OCI-LY3 (cell line): Measurements from ENCODE around the gene MYT1.

Experiments
- H2AFZ ChIP-seq: fragments of 200-600, 300-600 bp; shearing (Covaris generic); 2 replicates; pipeline ENCODE4 v1.6.0; 2014; ENCODE audit warnings: antibody characterized with exemption, low read depth, low read length
- H3K27ac ChIP-seq: fragments of 200-600, 300-600 bp; sonication (generic); 2 replicates; pipeline ENCODE4 v1.5.1; 2014; ENCODE audit warnings: mild to moderate bottlenecking, low read length, moderate library complexity, mixed read lengths
- H3K27me3 ChIP-seq: fragments of 200-600, 300-600 bp; sonication (generic); 2 replicates; pipeline ENCODE4 v1.6.1; 2014; ENCODE audit warnings: low read depth, low read length, mixed read lengths
- H3K36me3 ChIP-seq: fragments of 200-600, 300-600 bp; sonication (generic); replicated peaks from 2 replicates; pipeline ENCODE3; 2014; ENCODE audit warnings: low read depth, low read length, mixed read lengths
- H3K4me1 ChIP-seq: fragments of 300-600, 200-600 bp; sonication (generic); 2 replicates; pipeline ENCODE4 v1.6.1; 2014; ENCODE audit warnings: low read length, mixed read lengths
- H3K4me2 ChIP-seq: fragments of 200-600, 300-600 bp; sonication (generic); 2 replicates; pipeline ENCODE4 v1.6.1; 2014; ENCODE audit warnings: low read length, mixed read lengths
- H3K4me3 ChIP-seq: fragments of 300-600, 200-600 bp; sonication (generic); 2 replicates; pipeline ENCODE4 v1.5.1; 2014; ENCODE audit warnings: antibody characterized with exemption, mild to moderate bottlenecking, low read length, moderate library complexity
- H3K79me2 ChIP-seq: fragments of 300-600, 200-600 bp; shearing (Covaris generic); 2 replicates; pipeline ENCODE4 v1.6.1; 2014; ENCODE audit warnings: mild to moderate bottlenecking, low read length, mixed read lengths
- H3K9ac ChIP-seq: fragments of 300-600, 200-600 bp; shearing (Covaris generic); 2 replicates; pipeline ENCODE4 v1.6.0; 2014; ENCODE audit warnings: mild to moderate bottlenecking, low read length, moderate library complexity
- H3K9me3 ChIP-seq: fragments of 200-600, 300-600 bp; shearing (Covaris generic); 2 replicates; pipeline ENCODE4 v1.6.1; 2014; ENCODE audit warnings: low read length, mixed read lengths; ENCODE audit not compliant: insufficient read depth
- H4K20me1 ChIP-seq: fragments of 200-600, 300-600 bp; sonication (generic); 2 replicates; pipeline ENCODE4 v1.6.1; 2016; ENCODE audit warnings: low read length, mixed read lengths; ENCODE audit not compliant: insufficient read depth
- CTCF ChIP-seq: fragments of 200-600, 300-600 bp; sonication (generic); IDR thresholded peaks from 2 replicates; pipeline ENCODE4 v1.5.1; 2014; ENCODE audit warnings: antibody characterized with exemption, low read length, low read depth
- EZH2phosphoT487 ChIP-seq: fragments of 200-600 bp; shearing (Covaris generic); IDR thresholded peaks from 2 replicates; pipeline ENCODE4 v1.6.1; 2018; ENCODE audit warnings: antibody characterized with exemption, mixed run types, low read depth

The MYT1 gene

GRCh38 chr20:64219730-64220129 lies 55.5 kb downstream of the MYT1 start:
- TF ChIP-seq EZH2phosphoT487: no peak
- no peak for TF ChIP-seq CTCF

GRCh38 chr20:64220420-64220819 lies 56.2 kb downstream of the MYT1 start:
- Histone ChIP-seq H3K27me3 (peaks cover 9% of the 10 kb centered on the region; the same call in 1 of the 2 replicates), H3K79me2 (no peaks in the 10 kb centered on the region), H2AFZ (no peak overlapping the region), H3K4me2 (no peak overlapping the region), H3K9ac (no peak overlapping the region), H3K27ac (no peak overlapping the region), H4K20me1 (no peaks in the 10 kb centered on the region), H3K4me3 (no peak overlapping the region), H3K4me1 (peaks cover 11% of the 10 kb centered on the region), H3K36me3 (no peaks in the 10 kb centered on the region), H3K9me3 (no peaks in the 10 kb centered on the region)
- TF ChIP-seq EZH2phosphoT487: no peak
- TF ChIP-seq CTCF: no peak

More at GRCh38 chr20:64219730-64220129, 55.5 kb downstream of the MYT1 start:
- H3K9ac ChIP-seq: no peak overlapping the region
- peaks cover 11% of the 10 kb centered on the region for H3K4me1 ChIP-seq
- peaks cover 13% of the 10 kb centered on the region for H3K27me3 ChIP-seq
- no peaks in the 10 kb centered on the region for H4K20me1 ChIP-seq
- no peak overlapping the region for H3K4me2 ChIP-seq
- no peak overlapping the region for H2AFZ ChIP-seq
- H3K36me3 ChIP-seq: no peaks in the 10 kb centered on the region
- H3K79me2 ChIP-seq: no peaks in the 10 kb centered on the region
- no peak overlapping the region for H3K4me3 ChIP-seq
- no peak overlapping the region for H3K27ac ChIP-seq
- H3K9me3 ChIP-seq: no peaks in the 10 kb centered on the region

GRCh38 chr20:64220891-64221527 lies 56.8 kb downstream of the MYT1 start:
- TF ChIP-seq EZH2phosphoT487: no peak
- peaks cover 9% of the 10 kb centered on the region; the same call in 1 of the 2 replicates for H3K27me3 ChIP-seq
- H3K4me1 ChIP-seq: peaks cover 11% of the 10 kb centered on the region
- H3K4me3 ChIP-seq: no peak overlapping the region
- no peak overlapping the region for H3K27ac ChIP-seq
- H3K36me3 ChIP-seq: no peaks in the 10 kb centered on the region
- H4K20me1 ChIP-seq: no peaks in the 10 kb centered on the region
- no peaks in the 10 kb centered on the region for H3K9me3 ChIP-seq
- H3K9ac ChIP-seq: no peak overlapping the region
- no peaks in the 10 kb centered on the region for H3K79me2 ChIP-seq
- no peak overlapping the region for H2AFZ ChIP-seq
- no peak overlapping the region for H3K4me2 ChIP-seq

GRCh38 chr20:64222291-64222735 lies 58.1 kb downstream of the MYT1 start:
- Histone ChIP-seq H3K4me3 (no peak overlapping the region), H3K79me2 (no peaks in the 10 kb centered on the region), H4K20me1 (no peaks in the 10 kb centered on the region), H3K9me3 (no peaks in the 10 kb centered on the region), H3K36me3 (no peaks in the 10 kb centered on the region), H3K4me2 (no peak overlapping the region), H3K4me1 (peaks cover 11% of the 10 kb centered on the region), H3K9ac (no peak overlapping the region), H3K27ac (no peak overlapping the region), H3K27me3 (peaks cover 14% of the 10 kb centered on the region), H2AFZ (no peak overlapping the region)
- no peak for TF ChIP-seq EZH2phosphoT487
- no peak for TF ChIP-seq CTCF
